Loucy (cell line): ENCODE data around the gene PIAS1.

Experiments
- EZH2phosphoT487 ChIP-seq: fragments of 200-600 bp; IDR thresholded peaks from 2 replicates; pipeline ENCODE4 v1.6.1; 2018; ENCODE audit warnings: antibody characterized with exemption, mild to moderate bottlenecking, moderate library complexity, borderline replicate concordance
- TF ChIP-seq, protein P1 (sequence below): fragments of 200-600 bp; sonication (generic); conservative IDR thresholded peaks from 2 replicates; pipeline ENCODE4 v1.5.1; 2014; ENCODE audit warnings: mild to moderate bottlenecking, antibody characterized with exemption, low read length

DNA sequence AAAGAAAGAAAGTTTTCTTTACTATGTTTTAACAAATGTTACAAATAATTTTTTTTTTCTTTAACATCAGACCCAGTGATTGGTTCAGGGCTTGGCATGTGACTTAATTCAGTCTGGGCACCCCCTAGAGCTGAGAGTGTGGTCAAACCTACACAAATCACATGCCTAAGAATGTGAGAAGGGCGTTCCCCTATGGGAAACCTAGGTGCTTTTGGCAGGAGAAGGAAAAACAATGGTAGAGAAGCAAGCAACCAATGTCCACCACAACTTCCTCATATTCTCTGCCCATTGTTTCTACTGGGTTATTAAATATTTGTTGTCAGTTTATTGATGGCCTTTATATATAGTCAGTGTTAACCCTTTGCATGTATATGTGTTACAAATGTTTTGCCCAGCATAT, 21.4 kb upstream of the PIAS1 start:
- TF ChIP-seq, protein P1, sequence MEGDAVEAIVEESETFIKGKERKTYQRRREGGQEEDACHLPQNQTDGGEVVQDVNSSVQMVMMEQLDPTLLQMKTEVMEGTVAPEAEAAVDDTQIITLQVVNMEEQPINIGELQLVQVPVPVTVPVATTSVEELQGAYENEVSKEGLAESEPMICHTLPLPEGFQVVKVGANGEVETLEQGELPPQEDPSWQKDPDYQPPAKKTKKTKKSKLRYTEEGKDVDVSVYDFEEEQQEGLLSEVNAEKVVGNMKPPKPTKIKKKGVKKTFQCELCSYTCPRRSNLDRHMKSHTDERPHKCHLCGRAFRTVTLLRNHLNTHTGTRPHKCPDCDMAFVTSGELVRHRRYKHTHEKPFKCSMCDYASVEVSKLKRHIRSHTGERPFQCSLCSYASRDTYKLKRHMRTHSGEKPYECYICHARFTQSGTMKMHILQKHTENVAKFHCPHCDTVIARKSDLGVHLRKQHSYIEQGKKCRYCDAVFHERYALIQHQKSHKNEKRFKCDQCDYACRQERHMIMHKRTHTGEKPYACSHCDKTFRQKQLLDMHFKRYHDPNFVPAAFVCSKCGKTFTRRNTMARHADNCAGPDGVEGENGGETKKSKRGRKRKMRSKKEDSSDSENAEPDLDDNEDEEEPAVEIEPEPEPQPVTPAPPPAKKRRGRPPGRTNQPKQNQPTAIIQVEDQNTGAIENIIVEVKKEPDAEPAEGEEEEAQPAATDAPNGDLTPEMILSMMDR: no peak
- TF ChIP-seq EZH2phosphoT487: no peak
